HEK293 (cell line): ENCODE measurements around the gene NXPH4.

Experiments
- EGR2 ChIP-seq: fragments of 450-650 bp; formaldehyde crosslinking; IDR thresholded peaks from 2 replicates; pipeline ENCODE4 v1.5.1; 2016; ENCODE audit warnings: low read depth, missing biosample characterization, missing genetic modification characterization
- HOXC10 ChIP-seq: sonication (generic); formaldehyde crosslinking; IDR thresholded peaks from 2 replicates; pipeline ENCODE4 v1.8.1; 2023; ENCODE audit warnings: mild to moderate bottlenecking, missing genetic modification reagents
- KLF1 ChIP-seq: fragments of 450-650 bp; formaldehyde crosslinking; IDR thresholded peaks from 2 replicates; pipeline ENCODE4 v1.5.1; 2016; ENCODE audit warnings: missing biosample characterization, missing genetic modification characterization
- KLF10 ChIP-seq: fragments of 450-650 bp; IDR thresholded peaks from 2 replicates; pipeline ENCODE4 v1.5.1; 2018; ENCODE audit warnings: missing biosample characterization, mild to moderate bottlenecking, missing genetic modification characterization
- KLF16 ChIP-seq: fragments of 450-650 bp; formaldehyde crosslinking; IDR thresholded peaks from 2 replicates; pipeline ENCODE4 v1.5.1; 2017; ENCODE audit warnings: missing biosample characterization, missing genetic modification characterization
- MEIS1 ChIP-seq: sonication (generic); formaldehyde crosslinking; IDR thresholded peaks from 2 replicates; pipeline ENCODE4 v1.8.1; 2022; ENCODE audit warnings: missing genetic modification reagents, mild to moderate bottlenecking, borderline replicate concordance
- SCRT2 ChIP-seq: fragments of 450-650 bp; formaldehyde crosslinking; IDR thresholded peaks from 2 replicates; pipeline ENCODE4 v1.5.1; 2016; ENCODE audit warnings: missing biosample characterization, missing genetic modification characterization
- SP7 ChIP-seq: fragments of 450-650 bp; formaldehyde crosslinking; IDR thresholded peaks from 2 replicates; pipeline ENCODE4 v1.5.1; 2016; ENCODE audit warnings: missing biosample characterization, missing genetic modification characterization
- ZBTB1 ChIP-seq: fragments of 450-650 bp; formaldehyde crosslinking; IDR thresholded peaks from 2 replicates; pipeline ENCODE4 v1.5.1; 2016; ENCODE audit warnings: missing biosample characterization, missing genetic modification characterization
- ZBTB20 ChIP-seq: fragments of 450-650 bp; formaldehyde crosslinking; IDR thresholded peaks from 2 replicates; pipeline ENCODE4 v1.5.1; 2016; ENCODE audit warnings: missing biosample characterization, missing genetic modification characterization
- ZFHX2 ChIP-seq: fragments of 450-650 bp; formaldehyde crosslinking; conservative IDR thresholded peaks from 2 replicates; pipeline ENCODE4 v1.5.1; 2016; ENCODE audit warnings: missing biosample characterization, missing genetic modification characterization
- ZIC2 ChIP-seq: fragments of 450-650 bp; formaldehyde crosslinking; IDR thresholded peaks from 2 replicates; pipeline ENCODE4 v1.5.1; 2016; ENCODE audit warnings: missing biosample characterization, missing genetic modification characterization
- ZNF148 ChIP-seq: fragments of 450-650 bp; formaldehyde crosslinking; IDR thresholded peaks from 2 replicates; pipeline ENCODE4 v1.5.0; 2017; ENCODE audit warnings: missing biosample characterization, missing genetic modification characterization, borderline replicate concordance
- ZNF175 ChIP-seq: fragments of 450-650 bp; formaldehyde crosslinking; IDR thresholded peaks from 2 replicates; pipeline ENCODE4 v1.5.1; 2016; ENCODE audit warnings: missing biosample characterization, missing genetic modification characterization
- ZNF214 ChIP-seq: fragments of 450-650 bp; formaldehyde crosslinking; IDR thresholded peaks from 2 replicates; pipeline ENCODE4 v1.5.1; 2017; ENCODE audit warnings: missing biosample characterization, mild to moderate bottlenecking, missing genetic modification characterization, borderline replicate concordance
- ZNF292 ChIP-seq: fragments of 450-650 bp; formaldehyde crosslinking; IDR thresholded peaks from 2 replicates; pipeline ENCODE4 v1.5.1; 2016; ENCODE audit warnings: low read depth, missing biosample characterization, missing genetic modification characterization, borderline replicate concordance
- ZNF302 ChIP-seq: fragments of 450-650 bp; formaldehyde crosslinking; IDR thresholded peaks from 2 replicates; pipeline ENCODE4 v1.5.1; 2016; ENCODE audit warnings: missing biosample characterization, missing genetic modification characterization, low read depth
- ZNF324 ChIP-seq: fragments of 450-650 bp; formaldehyde crosslinking; IDR thresholded peaks from 2 replicates; pipeline ENCODE4 v1.5.1; 2016; ENCODE audit warnings: missing biosample characterization, missing genetic modification characterization
- ZNF354C ChIP-seq: fragments of 450-650 bp; formaldehyde crosslinking; IDR thresholded peaks from 2 replicates; pipeline ENCODE4 v1.5.1; 2016; ENCODE audit warnings: missing biosample characterization, missing genetic modification characterization, low read depth, borderline replicate concordance
- ZNF394 ChIP-seq: fragments of 450-650 bp; formaldehyde crosslinking; IDR thresholded peaks from 2 replicates; pipeline ENCODE4 v1.5.1; 2016; ENCODE audit warnings: missing biosample characterization, missing genetic modification characterization, mild to moderate bottlenecking, moderate library complexity, borderline replicate concordance
- ZNF404 ChIP-seq: fragments of 450-650 bp; formaldehyde crosslinking; IDR thresholded peaks from 2 replicates; pipeline ENCODE4 v1.5.1; 2017; ENCODE audit warnings: missing biosample characterization, missing genetic modification characterization
- ZNF48 ChIP-seq: fragments of 450-650 bp; formaldehyde crosslinking; IDR thresholded peaks from 2 replicates; pipeline ENCODE4 v1.5.1; 2016; ENCODE audit warnings: missing biosample characterization, missing genetic modification characterization
- ZNF510 ChIP-seq: fragments of 450-650 bp; formaldehyde crosslinking; IDR thresholded peaks from 2 replicates; pipeline ENCODE4 v1.5.1; 2018; ENCODE audit warnings: mild to moderate bottlenecking, missing genetic modification characterization, missing biosample characterization; ENCODE audit not compliant: insufficient replicate concordance
- ZNF513 ChIP-seq: fragments of 450-650 bp; IDR thresholded peaks from 2 replicates; pipeline ENCODE4 v1.5.1; 2018; ENCODE audit warnings: missing biosample characterization, missing genetic modification characterization
- ZNF514 ChIP-seq: fragments of 450-650 bp; formaldehyde crosslinking; IDR thresholded peaks from 2 replicates; pipeline ENCODE4 v1.5.1; 2016; ENCODE audit warnings: missing biosample characterization, missing genetic modification characterization
- ZNF549 ChIP-seq: fragments of 450-650 bp; IDR thresholded peaks from 2 replicates; pipeline ENCODE4 v1.5.1; 2018; ENCODE audit warnings: missing biosample characterization, missing genetic modification characterization, mild to moderate bottlenecking, inconsistent platforms, moderate library complexity
- ZNF580 ChIP-seq: fragments of 450-650 bp; formaldehyde crosslinking; IDR thresholded peaks from 2 replicates; pipeline ENCODE4 v1.5.1; 2016; ENCODE audit warnings: missing biosample characterization, missing genetic modification characterization
- ZNF585B ChIP-seq: fragments of 450-650 bp; formaldehyde crosslinking; IDR thresholded peaks from 2 replicates; pipeline ENCODE4 v1.5.1; 2016; ENCODE audit warnings: missing biosample characterization, missing genetic modification characterization
- ZNF639 ChIP-seq: fragments of 450-650 bp; formaldehyde crosslinking; IDR thresholded peaks from 2 replicates; pipeline ENCODE4 v1.5.1; 2016; ENCODE audit warnings: missing biosample characterization, missing genetic modification characterization
- ZNF654 ChIP-seq: fragments of 450-650 bp; formaldehyde crosslinking; IDR thresholded peaks from 2 replicates; pipeline ENCODE4 v1.5.1; 2016; ENCODE audit warnings: low read depth, missing biosample characterization, missing genetic modification characterization
- ZNF692 ChIP-seq: fragments of 450-650 bp; formaldehyde crosslinking; IDR thresholded peaks from 2 replicates; pipeline ENCODE4 v1.5.1; 2016; ENCODE audit warnings: missing biosample characterization, missing genetic modification characterization
- ZSCAN18 ChIP-seq: fragments of 450-650 bp; formaldehyde crosslinking; IDR thresholded peaks from 2 replicates; pipeline ENCODE4 v1.5.1; 2016; ENCODE audit warnings: missing biosample characterization, missing genetic modification characterization

The NXPH4 gene

GRCh38 chr12:57240066-57240921, 23.7 kb downstream of the NXPH4 start (continued):
- TF ChIP-seq ZSCAN18 (no peak), ZNF394 (tag by site-specific recombination) (no peak; the same call in 1 of the 2 replicates), ZNF549 (tag by site-specific recombination) (no peak), HOXC10 (no peak), ZNF585B (no peak), ZNF324 (tag by site-specific recombination) (peak; percentile 70), ZNF654 (tag by site-specific recombination) (no peak), KLF16 (peak; percentile 70), ZNF354C (tag by site-specific recombination) (no peak), ZNF514 (tag by site-specific recombination) (no peak), ZNF48 (tag by site-specific recombination) (no peak), ZIC2 (tag by site-specific recombination) (no peak; the same call in 1 of the 2 replicates), ZNF692 (tag by site-specific recombination) (peak; percentile 71), ZNF513 (tag by site-specific recombination) (0 out of 2 replicates have a peak, but pooled peaks have one; percentile 20), KLF1 (tag by site-specific recombination) (peak; percentile 70), ZNF292 (tag by site-specific recombination) (no peak), EGR2 (tag by site-specific recombination) (peak; percentile 95), ZNF580 (tag by site-specific recombination) (no peak), SCRT2 (tag by site-specific recombination) (no peak), ZNF510 (no peak), ZNF214 (tag by site-specific recombination) (no peak), ZBTB1 (tag by site-specific recombination) (no peak), ZNF404 (tag by site-specific recombination) (no peak), ZNF175 (tag by site-specific recombination) (no peak), ZFHX2 (tag by site-specific recombination) (peak; percentile 99), SP7 (tag by site-specific recombination) (peak; percentile 62; the same call in 1 of the 2 replicates), ZNF148 (tag by site-specific recombination) (no peak), MEIS1 (CRISPR knock-in tag) (no peak), ZNF302 (tag by site-specific recombination) (no peak), ZBTB20 (tag by site-specific recombination) (peak; percentile 85), KLF10 (tag by site-specific recombination) (peak; percentile 16; the same call in 1 of the 2 replicates), ZNF639 (no peak)
